ENCODE data around the gene SLC15A1.

GRCh38 chr13:98738993-98739392 lies 13.5 kb downstream of the SLC15A1 start:
- TF ChIP-seq CTCF (IDR thresholded peaks at IDR 0.05) (no peak), POLR2A (IDR thresholded peaks at IDR 0.05) (no peak)
